Osteoblast (primary cell): ENCODE data around the gene RIN1. TPM values are rescaled to one million over a fixed set of nuclear protein-coding genes. Genes with fewer than 3 reads are reported as not detected.

Experiments
- DNase-seq: peaks from one replicate; pipeline ENCODE4 v3.0.0; 2011; ENCODE audit warnings: low spot score, mixed read lengths; ENCODE audit not compliant: insufficient read length; ENCODE audit errors: missing footprints
- H2AFZ ChIP-seq: 2 replicates; pipeline ENCODE4 v1.6.0; 2011; ENCODE audit warnings: mild to moderate bottlenecking, low read length
- H3K27ac ChIP-seq: 2 replicates; pipeline ENCODE4 v1.5.1; 2011; ENCODE audit warnings: mild to moderate bottlenecking, low read depth, low read length, moderate library complexity
- H3K27me3 ChIP-seq: 2 replicates; pipeline ENCODE4 v1.6.0; 2012; ENCODE audit warnings: mild to moderate bottlenecking, control low read depth, inconsistent platforms, low read length, moderate library complexity; ENCODE audit not compliant: insufficient read depth
- H3K36me3 ChIP-seq: 2 replicates; pipeline ENCODE4 v1.5.1; 2011; ENCODE audit warnings: mild to moderate bottlenecking, low read length, control low read depth, moderate library complexity; ENCODE audit not compliant: insufficient read depth
- H3K4me1 ChIP-seq: 2 replicates; pipeline ENCODE4 v1.5.1; 2011; ENCODE audit warnings: mild to moderate bottlenecking, low read length, control low read depth, moderate library complexity; ENCODE audit not compliant: insufficient read depth
- H3K4me2 ChIP-seq: 2 replicates; pipeline ENCODE4 v1.6.0; 2011; ENCODE audit warnings: mild to moderate bottlenecking, low read length; ENCODE audit not compliant: insufficient read depth
- H3K4me3 ChIP-seq: fragments of 200-600 bp; sonication (generic); 3 replicates; pipeline ENCODE4 v1.5.1; 2012; ENCODE audit warnings: mild to moderate bottlenecking, low read length, inconsistent platforms; ENCODE audit not compliant: insufficient read depth
- H3K79me2 ChIP-seq: 2 replicates; pipeline ENCODE4 v1.6.0; 2012; ENCODE audit warnings: mild to moderate bottlenecking, low read length, control low read depth, inconsistent platforms; ENCODE audit not compliant: insufficient read depth
- H3K9me3 ChIP-seq: 2 replicates; pipeline ENCODE4 v1.5.1; 2011; ENCODE audit warnings: low read depth, low read length, control low read depth
- H4K20me1 ChIP-seq: 2 replicates; pipeline ENCODE4 v1.6.0; 2012; ENCODE audit warnings: mild to moderate bottlenecking, low read length, control low read depth; ENCODE audit not compliant: insufficient read depth
- total RNA-seq: library from RNA; depleted of rRNA; stranded (reverse); fragments of >200 nt; gene quantifications from 2 replicates; pipeline ENCODE4 v1.2.3, GENCODE V29; 2012
- TF ChIP-seq, protein P1 (sequence below): IDR thresholded peaks from 2 replicates; pipeline ENCODE4 v1.5.1; 2011; ENCODE audit warnings: mild to moderate bottlenecking, low read depth, low read length, moderate library complexity; ENCODE audit errors: extremely low read depth

RIN1 gene
- total RNA-seq, 1 donor, result 27.1 TPM

DNA sequence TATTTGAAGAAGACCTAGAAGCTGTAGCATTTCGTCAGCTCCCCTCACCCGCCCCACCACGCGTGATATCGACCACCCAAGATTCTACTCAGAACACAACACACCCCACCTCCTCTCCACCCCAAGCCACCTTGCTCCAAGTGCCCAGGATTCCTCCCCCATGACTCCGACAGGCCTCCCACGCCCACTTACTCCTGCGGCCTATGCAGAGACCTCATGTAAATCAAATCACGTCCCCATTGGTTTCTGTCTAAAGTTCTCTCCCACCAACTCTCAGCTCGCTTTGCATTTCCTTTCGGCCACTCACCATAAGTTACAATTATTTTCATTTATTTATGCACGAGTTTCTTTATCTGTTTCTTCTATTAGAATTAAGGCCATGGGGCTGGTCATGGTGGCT, 33.6 kb downstream of the RIN1 start:
- H3K4me1 ChIP-seq, result no peaks in the 10 kb centered on the region
- H3K4me2 ChIP-seq, result no peak overlapping the region
- no peaks in the 10 kb centered on the region for H3K9me3 ChIP-seq
- H3K79me2 ChIP-seq, result no peaks in the 10 kb centered on the region
- no peak overlapping the region for H3K4me3 ChIP-seq
- DNase-seq, result peak; percentile 11
- H3K36me3 ChIP-seq, result no peaks in the 10 kb centered on the region
- peaks cover 7% of the 10 kb centered on the region for H3K27me3 ChIP-seq
- H2AFZ ChIP-seq, result no peak overlapping the region
- no peaks in the 10 kb centered on the region for H4K20me1 ChIP-seq
- no peak overlapping the region for H3K27ac ChIP-seq
- TF ChIP-seq, protein P1, sequence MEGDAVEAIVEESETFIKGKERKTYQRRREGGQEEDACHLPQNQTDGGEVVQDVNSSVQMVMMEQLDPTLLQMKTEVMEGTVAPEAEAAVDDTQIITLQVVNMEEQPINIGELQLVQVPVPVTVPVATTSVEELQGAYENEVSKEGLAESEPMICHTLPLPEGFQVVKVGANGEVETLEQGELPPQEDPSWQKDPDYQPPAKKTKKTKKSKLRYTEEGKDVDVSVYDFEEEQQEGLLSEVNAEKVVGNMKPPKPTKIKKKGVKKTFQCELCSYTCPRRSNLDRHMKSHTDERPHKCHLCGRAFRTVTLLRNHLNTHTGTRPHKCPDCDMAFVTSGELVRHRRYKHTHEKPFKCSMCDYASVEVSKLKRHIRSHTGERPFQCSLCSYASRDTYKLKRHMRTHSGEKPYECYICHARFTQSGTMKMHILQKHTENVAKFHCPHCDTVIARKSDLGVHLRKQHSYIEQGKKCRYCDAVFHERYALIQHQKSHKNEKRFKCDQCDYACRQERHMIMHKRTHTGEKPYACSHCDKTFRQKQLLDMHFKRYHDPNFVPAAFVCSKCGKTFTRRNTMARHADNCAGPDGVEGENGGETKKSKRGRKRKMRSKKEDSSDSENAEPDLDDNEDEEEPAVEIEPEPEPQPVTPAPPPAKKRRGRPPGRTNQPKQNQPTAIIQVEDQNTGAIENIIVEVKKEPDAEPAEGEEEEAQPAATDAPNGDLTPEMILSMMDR, result no peak

DNA sequence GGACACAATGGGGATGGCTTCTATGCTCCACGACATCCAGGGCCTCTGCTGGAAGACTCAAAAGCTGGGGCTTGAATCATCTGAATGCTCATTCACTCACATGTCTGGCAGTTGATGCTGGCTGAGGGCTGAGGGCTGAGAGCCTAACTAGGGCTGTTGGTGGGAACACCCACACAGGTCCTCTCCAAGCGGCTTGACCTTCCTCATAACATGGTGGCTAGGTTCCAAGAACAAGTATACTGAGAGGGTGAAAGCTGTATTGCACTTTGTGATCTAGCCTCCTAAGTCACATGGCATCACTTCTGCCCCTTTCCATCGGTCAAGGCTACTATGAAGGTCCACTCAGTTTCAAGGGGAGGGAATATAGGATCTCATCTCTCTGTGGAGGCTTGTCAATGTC, 37.0 kb downstream of the RIN1 start:
- no peak overlapping the region for H3K27ac ChIP-seq
- no peaks in the 10 kb centered on the region for H4K20me1 ChIP-seq
- H3K9me3 ChIP-seq, result no peaks in the 10 kb centered on the region

DNA sequence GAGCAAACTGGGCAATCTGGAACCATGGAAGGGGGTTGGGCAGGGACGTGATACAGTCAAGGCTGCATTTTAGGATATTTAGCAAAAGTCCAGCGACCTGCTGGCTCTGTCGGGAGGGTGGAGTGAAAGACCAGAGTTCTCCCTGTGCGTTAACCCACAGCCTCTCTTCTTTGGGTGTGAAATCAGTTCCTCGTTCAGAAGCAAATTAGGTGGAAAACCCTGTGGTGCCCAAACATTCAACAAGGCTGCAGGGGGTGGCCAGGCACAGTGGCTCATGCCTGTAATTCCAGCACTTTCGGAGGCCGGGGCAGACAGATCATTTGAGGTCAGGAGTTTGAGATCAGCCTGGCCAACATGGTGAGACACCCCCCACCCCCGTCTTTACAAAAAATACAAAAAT, 38.6 kb downstream of the RIN1 start:
- no peak overlapping the region for H3K27ac ChIP-seq
- no peaks in the 10 kb centered on the region for H3K4me1 ChIP-seq
- no peak overlapping the region for H3K4me3 ChIP-seq
- H3K4me2 ChIP-seq, result no peak overlapping the region
- H3K9me3 ChIP-seq, result no peaks in the 10 kb centered on the region
- peaks cover 18% of the 10 kb centered on the region for H3K27me3 ChIP-seq
- H3K36me3 ChIP-seq, result no peaks in the 10 kb centered on the region
- peak; percentile 71 for DNase-seq
- TF ChIP-seq, protein P1, result no peak
- no peak overlapping the region for H2AFZ ChIP-seq
- no peaks in the 10 kb centered on the region for H3K79me2 ChIP-seq
- H4K20me1 ChIP-seq, result no peaks in the 10 kb centered on the region

More for the DNA sequence above, 37.0 kb downstream of the RIN1 start:
- Histone ChIP-seq H3K79me2 (no peaks in the 10 kb centered on the region), H2AFZ (no peak overlapping the region), H3K4me2 (no peak overlapping the region), H3K36me3 (no peaks in the 10 kb centered on the region), H3K4me1 (no peaks in the 10 kb centered on the region), H3K4me3 (no peak overlapping the region), H3K27me3 (peaks cover 7% of the 10 kb centered on the region)
- TF ChIP-seq, protein P1, result no peak
- DNase-seq, result peak; percentile 68

DNA sequence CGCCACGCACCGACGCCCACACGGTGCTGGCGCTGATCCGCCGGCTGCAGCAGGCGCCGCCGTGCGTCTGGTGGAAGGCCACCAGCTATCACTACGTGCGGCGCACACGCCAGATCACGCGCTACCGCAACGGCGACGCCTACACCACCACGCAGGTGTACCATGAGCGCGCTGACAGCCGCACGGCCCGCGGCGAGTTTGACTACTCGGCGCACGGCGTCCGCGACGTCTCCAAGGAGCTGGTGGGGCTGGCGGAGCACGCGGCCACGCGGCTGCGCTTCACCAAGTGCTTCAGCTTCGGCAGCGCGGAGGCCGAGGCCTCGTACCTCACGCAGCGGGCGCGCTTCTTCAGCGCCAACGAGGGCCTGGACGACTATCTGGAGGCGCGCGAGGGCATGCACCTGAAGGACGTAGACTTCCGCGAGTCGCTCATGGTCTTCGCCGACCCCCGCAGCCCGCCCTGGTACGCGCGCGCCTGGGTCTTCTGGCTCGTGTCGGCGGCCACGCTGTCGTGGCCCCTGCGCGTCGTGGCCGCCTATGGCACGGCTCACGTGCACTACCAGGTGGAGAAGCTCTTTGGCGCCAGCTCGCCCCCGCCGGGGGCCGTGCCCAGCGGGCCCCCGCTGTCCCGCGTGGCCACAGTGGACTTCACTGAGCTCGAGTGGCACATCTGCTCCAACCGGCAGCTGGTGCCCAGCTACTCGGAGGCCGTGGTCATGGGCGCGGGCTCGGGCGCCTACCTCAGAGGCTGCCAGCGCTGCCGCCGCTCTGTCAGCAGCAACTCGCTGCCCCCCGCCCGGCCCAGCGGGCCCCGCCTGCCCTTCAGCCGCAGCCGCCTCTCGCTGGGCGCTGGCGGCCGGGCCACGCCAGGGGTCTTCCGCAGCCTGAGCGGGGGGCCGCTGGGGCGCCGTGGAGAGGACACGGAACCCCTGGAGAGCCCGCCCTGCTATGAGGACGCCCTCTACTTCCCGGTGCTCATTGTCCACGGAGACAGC, 41.3 kb downstream of the RIN1 start:
- DNase-seq, result peak; percentile 58
- Histone ChIP-seq H3K79me2 (no peaks in the 10 kb centered on the region), H3K27me3 (peaks cover 43% of the 10 kb centered on the region), H3K4me2 (no peak overlapping the region), H2AFZ (no peak overlapping the region), H3K36me3 (no peaks in the 10 kb centered on the region), H3K27ac (no peak overlapping the region), H3K4me3 (no peak overlapping the region), H3K9me3 (no peaks in the 10 kb centered on the region), H4K20me1 (no peaks in the 10 kb centered on the region), H3K4me1 (peaks cover 3% of the 10 kb centered on the region)
- TF ChIP-seq, protein P1, result no peak
